Naive B cell (primary cell): ENCODE data around the gene PRPF19. TPM values are rescaled to one million over a fixed set of nuclear protein-coding genes. Genes with fewer than 3 reads are reported as not detected.
A peak's percentile ranks its signal among the peaks of the same experiment; 100 is the strongest.

Experiments
- ATAC-seq, 2 donors: fragments of 150-1000 bp; cut with Tn5 transposase; 2 replicates each; pipeline ENCODE4 v1.10.0; 2021; ENCODE audit warnings: low read depth in 2 of 2, mild to moderate bottlenecking in 2 of 2, moderate library complexity in 2 of 2
- DNase-seq: peaks from one replicate; pipeline ENCODE4 v3.0.0; 2022
- H3K27ac Mint-ChIP-seq, 6 donors: one replicate each; pipeline ENCODE4 v1.8.0; 2020 to 2022; ENCODE audit warnings: mild to moderate bottlenecking in 6 of 6, mixed read lengths in 6 of 6, moderate library complexity in 5 of 6, inconsistent platforms in 2 of 6
- H3K27me3 Mint-ChIP-seq, 3 donors: one replicate each; pipeline ENCODE4 v1.8.0; 2021 to 2022; ENCODE audit warnings: mixed read lengths in 3 of 3, mild to moderate bottlenecking in 1 of 3
- H3K36me3 Mint-ChIP-seq, 2 donors: one replicate each; pipeline ENCODE4 v1.8.0; 2020 to 2022; ENCODE audit warnings: mixed read lengths in 2 of 2, inconsistent platforms in 1 of 2, mild to moderate bottlenecking in 1 of 2
- H3K4me1 Mint-ChIP-seq, 3 donors: one replicate each; pipeline ENCODE4 v1.8.0; 2020 to 2022; ENCODE audit warnings: mixed read lengths in 3 of 3, inconsistent platforms in 1 of 3, mild to moderate bottlenecking in 1 of 3, moderate library complexity in 1 of 3
- H3K4me3 Mint-ChIP-seq, 8 donors: one replicate each; pipeline ENCODE4 v1.8.0; 2020 to 2022; ENCODE audit warnings: mild to moderate bottlenecking in 8 of 8, mixed read lengths in 8 of 8, moderate library complexity in 8 of 8, inconsistent platforms in 2 of 8
- H3K9me3 Mint-ChIP-seq, 7 donors: one replicate each; pipeline ENCODE4 v1.8.0; 2020 to 2022; ENCODE audit warnings: mixed read lengths in 7 of 7, mild to moderate bottlenecking in 5 of 7, inconsistent platforms in 2 of 7, moderate library complexity in 1 of 7
- polyA plus RNA-seq, 6 donors: library from polyadenylated mRNA; unstranded; fragments of 300-500 nt; fragmentation: Illumina TruSeq; gene quantifications; one replicate each; pipeline ENCODE4 v1.2.3, GENCODE V29; 2021; ENCODE audit warnings: low read depth in 6 of 6

PRPF19 gene
- polyA plus RNA-seq, 6 donors from 2014 or later = 5.6 to 19.3 (median 15.6) TPM

GRCh38 chr11:60879971-60880588, 26.3 kb downstream of the PRPF19 start:
- DNase-seq (no peak), ATAC-seq (no peak)
- no peaks in the 10 kb centered on the region for H3K9me3 Mint-ChIP-seq
- no peaks in the 10 kb centered on the region for H3K27me3 Mint-ChIP-seq
- peaks cover 0 to 7% (median 2%) of the 10 kb centered on the region in 3 donors for H3K4me1 Mint-ChIP-seq
- peaks cover 9 to 16% of the 10 kb centered on the region in 2 donors for H3K36me3 Mint-ChIP-seq
- peak overlapping the region in 1 of 6 donors; percentile 30 for H3K27ac Mint-ChIP-seq
- H3K4me3 Mint-ChIP-seq = no peak overlapping the region

GRCh38 chr11:60879104-60879503, 27.3 kb downstream of the PRPF19 start:
- Mint-ChIP-seq H3K9me3 (no peaks in the 10 kb centered on the region), H3K27me3 (no peaks in the 10 kb centered on the region), H3K27ac (no peak overlapping the region), H3K36me3 (peaks cover 9 to 16% of the 10 kb centered on the region in 2 donors), H3K4me1 (peaks cover 0 to 6% (median 2%) of the 10 kb centered on the region in 3 donors), H3K4me3 (no peak overlapping the region)
- DNase-seq (no peak), ATAC-seq (no peak)

- Mint-ChIP-seq H3K4me3 (no peak overlapping the region), H3K36me3 (peaks cover 9 to 16% of the 10 kb centered on the region in 2 donors), H3K4me1 (peaks cover 0 to 2% (median 0%) of the 10 kb centered on the region in 3 donors), H3K27ac (peak overlapping the region in 1 of 6 donors; percentile 33), H3K9me3 (no peaks in the 10 kb centered on the region), H3K27me3 (no peaks in the 10 kb centered on the region)
- ATAC-seq (no peak), DNase-seq (no peak)
Measured at GRCh38 chr11:60878245-60879101, 27.9 kb downstream of the PRPF19 start.

- peaks cover 0 to 3% (median 2%) of the 10 kb centered on the region in 3 donors for H3K4me1 Mint-ChIP-seq
- no peaks in the 10 kb centered on the region for H3K27me3 Mint-ChIP-seq
- peak overlapping the region in 1 of 6 donors; percentile 33 for H3K27ac Mint-ChIP-seq
- H3K36me3 Mint-ChIP-seq = peaks cover 3 to 9% of the 10 kb centered on the region in 2 donors
- no peak overlapping the region for H3K4me3 Mint-ChIP-seq
- DNase-seq = no peak
- ATAC-seq = no peak
- no peaks in the 10 kb centered on the region for H3K9me3 Mint-ChIP-seq
Measured at GRCh38 chr11:60876168-60876485, 30.3 kb downstream of the PRPF19 start.

- ATAC-seq (no peak), DNase-seq (no peak)
- H3K36me3 Mint-ChIP-seq = peaks cover 3% of the 10 kb centered on the region in 2 donors
- H3K4me1 Mint-ChIP-seq = peaks cover 0 to 3% (median under 1%) of the 10 kb centered on the region in 3 donors
- H3K9me3 Mint-ChIP-seq = no peaks in the 10 kb centered on the region
- peaks cover 0 to 4% (median 0%) of the 10 kb centered on the region in 3 donors for H3K27me3 Mint-ChIP-seq
- H3K4me3 Mint-ChIP-seq = no peak overlapping the region
- H3K27ac Mint-ChIP-seq = no peak overlapping the region
Measured at GRCh38 chr11:60875366-60876167, 30.8 kb downstream of the PRPF19 start.

GRCh38 chr11:60874421-60875365, 31.7 kb downstream of the PRPF19 start:
- ATAC-seq = no peak

GRCh38 chr11:60873533-60873932, 32.9 kb downstream of the PRPF19 start:
- H3K4me1 Mint-ChIP-seq = peaks cover 0 to 3% (median 0%) of the 10 kb centered on the region in 3 donors
- no peak overlapping the region for H3K27ac Mint-ChIP-seq
- DNase-seq (no peak), ATAC-seq (no peak)
- H3K4me3 Mint-ChIP-seq = no peak overlapping the region
- H3K27me3 Mint-ChIP-seq = peaks cover 0 to 10% (median 7%) of the 10 kb centered on the region in 3 donors
- no peaks in the 10 kb centered on the region for H3K9me3 Mint-ChIP-seq
- peaks cover 0 to 2% of the 10 kb centered on the region in 2 donors for H3K36me3 Mint-ChIP-seq

More at GRCh38 chr11:60874421-60875365, 31.7 kb downstream of the PRPF19 start:
- peaks cover 0 to 6% (median 2%) of the 10 kb centered on the region in 3 donors for H3K27me3 Mint-ChIP-seq
- peaks cover 0 to 3% of the 10 kb centered on the region in 2 donors for H3K36me3 Mint-ChIP-seq
- H3K4me3 Mint-ChIP-seq = no peak overlapping the region
- no peak for DNase-seq
- H3K9me3 Mint-ChIP-seq = no peaks in the 10 kb centered on the region
- peak overlapping the region in 1 of 6 donors; percentile 54 for H3K27ac Mint-ChIP-seq
- H3K4me1 Mint-ChIP-seq = peaks cover 0 to 3% (median 0%) of the 10 kb centered on the region in 3 donors

- peak overlapping the region in 1 of 6 donors; percentile 43 for H3K27ac Mint-ChIP-seq
- peaks cover 0 to 10% (median 7%) of the 10 kb centered on the region in 3 donors for H3K27me3 Mint-ChIP-seq
- no peaks in the 10 kb centered on the region for H3K36me3 Mint-ChIP-seq
- no peak for DNase-seq
- no peak for ATAC-seq
- peaks cover 0 to 3% (median 0%) of the 10 kb centered on the region in 3 donors for H3K4me1 Mint-ChIP-seq
- no peaks in the 10 kb centered on the region for H3K9me3 Mint-ChIP-seq
- no peak overlapping the region for H3K4me3 Mint-ChIP-seq
Measured at GRCh38 chr11:60872961-60873524, 33.3 kb downstream of the PRPF19 start.

- no peaks in the 10 kb centered on the region for H3K9me3 Mint-ChIP-seq
- H3K27ac Mint-ChIP-seq = peak overlapping the region in 1 of 6 donors; percentile 38
- peaks cover 0 to 10% (median 7%) of the 10 kb centered on the region in 3 donors for H3K27me3 Mint-ChIP-seq
- H3K4me3 Mint-ChIP-seq = peak overlapping the region in 1 of 8 donors; percentile 9
- peaks cover 0 to 3% (median 0%) of the 10 kb centered on the region in 3 donors for H3K4me1 Mint-ChIP-seq
- ATAC-seq = no peak
- no peak for DNase-seq
- no peaks in the 10 kb centered on the region for H3K36me3 Mint-ChIP-seq
Measured at GRCh38 chr11:60872124-60872960, 34.0 kb downstream of the PRPF19 start.

GRCh38 chr11:60871378-60872061, 34.9 kb downstream of the PRPF19 start:
- Mint-ChIP-seq H3K4me3 (peak overlapping the region in 1 of 8 donors; percentile 9), H3K36me3 (no peaks in the 10 kb centered on the region), H3K9me3 (no peaks in the 10 kb centered on the region), H3K4me1 (peaks cover 0 to 3% (median 0%) of the 10 kb centered on the region in 3 donors), H3K27me3 (peaks cover 0 to 10% (median 7%) of the 10 kb centered on the region in 3 donors), H3K27ac (peak overlapping the region in 2 of 6 donors; percentile 18 to 62)
- no peak for ATAC-seq
- DNase-seq = no peak

GRCh38 chr11:60870733-60871377, 35.5 kb downstream of the PRPF19 start:
- H3K4me1 Mint-ChIP-seq = peaks cover 0 to 3% (median 0%) of the 10 kb centered on the region in 3 donors
- ATAC-seq = no peak
- peaks cover 0 to 10% (median 7%) of the 10 kb centered on the region in 3 donors for H3K27me3 Mint-ChIP-seq

More at GRCh38 chr11:60870733-60871377, 35.5 kb downstream of the PRPF19 start:
- H3K27ac Mint-ChIP-seq = peak overlapping the region in 1 of 6 donors; percentile 62
- no peaks in the 10 kb centered on the region for H3K9me3 Mint-ChIP-seq
- H3K4me3 Mint-ChIP-seq = no peak overlapping the region
- H3K36me3 Mint-ChIP-seq = no peaks in the 10 kb centered on the region
- no peak for DNase-seq
